CD4-positive, alpha-beta T cell treated with Interleukin-15 for 4 hours (primary cell): ENCODE measurements around the gene STK39.
"Not testable (repeated sequence)": the region's sequence is repeated elsewhere in the genome, so short reads cannot be mapped to it uniquely, and the experiment has no call there.

ENCODE experiments used
- DNase-seq: peaks from one replicate; pipeline ENCODE4 v3.0.0-alpha.2; 2020; ENCODE audit warnings: low spot score

STK39 gene

DNA sequence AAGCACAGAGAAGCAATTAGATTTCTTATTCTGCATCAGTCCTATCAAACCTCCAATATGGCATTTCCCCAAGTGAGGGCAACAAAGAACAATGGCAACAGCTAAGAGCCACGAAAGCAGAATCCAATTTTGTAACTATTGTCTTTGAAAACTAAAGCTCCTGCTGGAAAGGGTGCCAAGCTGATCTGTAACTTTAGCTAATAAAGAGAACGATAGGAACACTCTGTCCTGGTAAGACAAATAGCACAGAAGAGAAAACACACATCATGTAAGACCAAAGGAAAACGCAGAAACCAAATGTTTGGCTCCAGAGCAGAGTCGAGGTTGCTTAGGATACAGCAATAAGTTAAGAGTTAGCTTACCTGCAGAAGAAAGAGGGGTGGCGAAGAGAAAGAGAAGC is 160.5 kb downstream of the STK39 start:
- DNase-seq: no peak

GRCh38 chr2:168085801-168086361 is 161.5 kb downstream of the STK39 start:
- no peak for DNase-seq

- no peak for DNase-seq
Observed at GRCh38 chr2:168084288-168084687, 163.1 kb downstream of the STK39 start.

DNA sequence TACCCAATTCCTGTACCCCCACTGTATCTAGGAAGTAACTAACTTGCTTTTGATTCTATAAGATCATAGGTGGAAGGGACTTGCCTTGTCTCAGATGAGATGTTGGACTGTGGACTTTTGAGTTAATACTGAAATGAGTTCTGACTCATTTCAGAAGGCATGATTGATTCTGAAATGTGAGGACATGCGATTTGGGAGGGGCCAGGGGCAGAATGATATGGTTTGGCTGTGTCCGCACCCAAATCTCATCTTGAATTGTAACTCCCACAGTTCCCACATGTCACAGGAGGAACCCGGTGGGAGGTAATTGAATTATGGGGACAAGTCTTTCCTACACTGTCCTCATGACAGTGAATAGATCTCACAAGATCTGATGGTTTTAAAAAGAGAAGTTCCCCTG is 165.9 kb downstream of the STK39 start:
- DNase-seq: not testable (repeated sequence)

- no peak for DNase-seq
Observed at GRCh38 chr2:168079236-168079635, 168.2 kb downstream of the STK39 start.

- DNase-seq: no peak
Observed at GRCh38 chr2:168076731-168077130, 170.7 kb downstream of the STK39 start.

DNA sequence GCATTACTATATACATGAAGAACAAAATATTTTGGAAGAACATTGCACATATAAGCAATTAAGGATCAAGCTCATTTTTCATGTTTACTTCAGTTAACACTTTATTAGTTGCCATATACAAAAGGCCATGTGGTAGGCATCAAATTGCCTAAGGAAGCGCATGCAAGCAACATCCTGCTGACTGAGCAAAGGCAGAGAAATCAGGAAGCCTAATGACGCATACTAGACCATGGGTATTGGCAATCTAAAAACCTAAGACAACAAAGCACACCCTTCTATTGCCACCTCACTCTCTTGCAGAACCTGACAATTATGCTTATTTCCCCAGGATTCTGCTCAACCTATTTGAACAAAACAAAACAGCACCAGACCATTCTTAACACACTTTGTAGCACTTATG is 171.9 kb downstream of the STK39 start:
- DNase-seq: no peak

DNA sequence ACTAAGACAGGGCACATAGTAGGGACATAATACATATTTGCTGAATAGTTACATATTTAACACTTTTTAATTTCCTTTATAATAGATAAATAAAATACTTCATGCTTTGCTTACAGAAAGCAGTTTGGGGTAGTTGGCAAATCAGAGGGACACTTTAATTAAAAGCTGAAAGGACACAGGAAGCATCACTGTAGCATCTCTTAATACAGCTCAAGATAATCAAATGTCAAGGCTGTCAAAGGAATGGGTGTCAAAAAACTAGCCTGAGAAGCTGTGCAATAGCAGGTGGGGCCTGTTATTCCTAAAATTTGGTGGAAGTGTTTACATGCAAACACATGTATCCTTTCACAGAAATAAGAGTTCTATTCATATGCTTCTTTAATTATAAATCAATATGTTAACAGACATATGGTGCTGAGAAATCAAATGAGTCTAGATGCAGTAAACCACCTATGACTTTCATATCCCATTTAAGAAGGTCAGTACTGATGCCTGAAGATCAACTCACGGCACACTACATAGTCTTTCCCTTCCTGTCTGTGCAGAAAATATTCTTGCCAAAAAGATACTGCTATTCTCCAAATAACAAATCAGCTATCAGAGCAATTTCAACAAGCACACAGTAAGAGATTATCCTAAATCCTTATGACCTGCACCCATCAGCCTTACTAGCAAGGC is 174.6 kb downstream of the STK39 start:
- DNase-seq: no peak

DNA sequence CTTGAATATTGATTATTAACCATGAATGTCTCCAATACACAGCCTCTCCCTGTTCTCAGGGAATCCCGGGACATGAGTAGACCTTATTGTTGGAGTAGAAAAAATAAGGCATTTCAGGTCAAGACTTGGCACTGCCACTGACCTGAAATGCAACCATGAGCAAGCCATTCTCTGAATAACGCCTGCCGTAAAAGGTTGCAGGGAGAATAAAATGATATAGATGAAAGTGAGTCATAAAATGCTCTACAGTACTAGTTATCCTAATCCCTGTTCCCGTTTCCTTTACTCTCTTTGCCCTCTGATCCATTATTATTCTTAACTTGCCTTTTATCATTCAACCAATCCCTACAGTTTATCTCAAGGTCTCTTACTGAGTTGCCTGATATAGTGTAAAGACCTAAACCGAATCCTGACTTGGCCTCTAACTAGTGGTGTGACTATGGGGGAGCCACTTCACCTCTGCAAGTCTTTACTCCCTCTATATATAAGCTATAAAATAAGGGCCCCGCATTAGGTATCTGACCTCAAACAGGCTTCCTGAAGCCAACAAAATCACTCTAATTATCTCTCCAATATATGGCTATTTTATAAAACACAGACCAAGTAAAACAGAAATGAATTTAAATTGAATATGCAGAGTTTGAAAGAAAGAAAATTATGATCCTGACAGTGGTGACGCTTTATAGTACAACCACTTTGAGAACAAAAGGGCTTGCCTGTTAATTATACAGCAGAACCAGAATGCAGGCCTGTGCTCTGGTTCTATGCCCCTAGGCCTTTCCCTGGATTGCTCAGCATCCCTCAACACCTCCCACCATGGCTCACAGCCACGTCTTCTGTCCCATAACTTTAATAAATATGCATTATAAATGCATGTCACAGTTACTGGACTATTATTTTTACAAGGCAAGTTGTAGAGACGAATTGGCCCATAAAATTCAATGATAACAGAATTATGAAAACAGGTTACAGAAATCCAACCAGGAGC is 183.1 kb downstream of the STK39 start:
- DNase-seq: no peak

DNA sequence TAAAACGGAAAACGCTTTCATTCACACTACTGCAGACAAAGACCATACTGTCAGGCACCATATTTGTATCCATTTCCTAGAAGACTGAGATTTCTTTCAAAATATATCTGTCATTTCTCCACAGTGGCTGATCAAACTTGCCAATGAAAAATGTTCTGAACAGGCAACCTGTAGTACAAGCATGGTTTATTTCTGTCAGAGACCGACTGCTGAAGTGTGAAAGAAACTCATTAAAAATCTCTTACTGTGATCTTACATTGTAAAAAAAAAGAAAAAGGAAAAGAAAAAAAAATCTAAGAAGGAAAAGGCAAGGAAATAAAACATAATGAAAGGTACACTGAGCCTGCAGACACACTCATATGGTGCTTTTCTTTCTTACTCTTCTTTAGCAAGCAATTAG is 184.5 kb downstream of the STK39 start:
- no peak for DNase-seq

- no peak for DNase-seq
Observed at GRCh38 chr2:168062054-168062453, 185.3 kb downstream of the STK39 start.

DNA sequence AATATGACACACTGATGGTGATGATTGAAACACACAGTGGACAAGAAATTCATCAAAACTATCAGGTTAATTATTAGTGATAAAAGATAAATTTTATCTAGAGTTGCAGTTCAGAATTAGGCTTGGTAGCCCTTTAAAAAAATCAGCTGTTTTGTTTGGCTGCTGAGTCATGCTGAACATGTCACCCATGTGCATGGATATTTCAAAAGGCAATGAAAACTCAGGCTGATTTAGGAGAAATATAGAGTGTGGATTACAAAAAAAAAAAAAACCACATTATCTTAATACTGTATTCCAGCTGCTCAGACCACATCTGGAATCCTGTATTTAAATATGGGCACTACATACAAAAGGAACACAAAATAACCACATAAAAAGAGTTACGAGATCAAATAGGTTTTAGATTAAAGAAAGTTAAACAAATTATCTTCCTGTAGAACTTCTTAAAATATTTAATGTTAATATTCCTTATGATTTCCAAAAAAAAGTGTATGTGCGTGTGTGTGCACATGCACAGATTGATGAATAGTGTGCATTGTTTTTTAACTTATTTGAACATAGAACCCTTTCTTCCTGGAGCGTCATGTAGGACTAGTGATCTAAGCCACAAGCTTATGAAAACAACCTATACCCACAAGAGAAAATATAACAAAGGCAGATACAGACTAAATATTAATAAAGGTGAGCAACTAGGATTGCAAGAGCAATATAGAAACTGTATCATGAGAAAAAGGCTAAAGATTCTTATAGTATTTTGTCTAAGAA is 186.2 kb downstream of the STK39 start:
- no peak for DNase-seq

DNA sequence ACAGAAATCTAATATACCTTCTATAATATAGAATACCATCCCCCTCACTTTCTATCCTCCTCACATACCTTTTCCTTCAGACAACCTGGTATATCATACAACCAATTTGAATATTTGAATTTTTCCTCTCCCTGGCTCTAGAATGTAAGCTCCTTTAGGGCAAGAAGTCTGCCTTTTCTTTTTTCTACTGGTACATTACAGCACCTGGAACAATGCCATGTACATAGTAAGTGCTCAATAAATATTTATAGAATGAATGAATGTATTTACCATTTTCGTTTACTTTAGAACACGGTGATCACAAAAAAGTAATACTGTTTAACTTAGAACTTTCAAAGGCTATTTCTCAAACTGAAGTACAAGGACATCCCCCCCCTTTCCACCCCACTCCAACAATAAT is 187.6 kb downstream of the STK39 start:
- no peak for DNase-seq

DNA sequence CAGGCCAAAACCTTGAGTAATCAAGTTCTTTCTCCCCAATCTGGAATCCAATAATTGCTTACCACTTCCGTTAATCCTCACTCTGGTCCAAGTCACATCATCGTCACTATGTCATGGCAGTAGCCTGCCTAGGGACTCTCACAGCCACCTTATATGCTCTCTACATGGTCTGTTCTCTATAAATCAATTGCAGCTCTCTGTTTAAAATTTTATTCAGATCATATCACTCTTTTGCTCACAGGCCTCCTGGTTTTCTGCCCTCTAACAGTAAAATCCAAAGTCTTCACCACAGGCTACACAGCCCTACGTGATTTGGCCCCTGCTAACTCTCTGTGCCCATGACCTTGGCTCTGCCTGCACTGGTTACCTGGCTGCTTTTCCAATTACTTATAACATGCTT is 188.7 kb downstream of the STK39 start:
- DNase-seq: no peak

- DNase-seq: no peak
Observed at GRCh38 chr2:168056242-168056787, 191.1 kb downstream of the STK39 start.

DNA sequence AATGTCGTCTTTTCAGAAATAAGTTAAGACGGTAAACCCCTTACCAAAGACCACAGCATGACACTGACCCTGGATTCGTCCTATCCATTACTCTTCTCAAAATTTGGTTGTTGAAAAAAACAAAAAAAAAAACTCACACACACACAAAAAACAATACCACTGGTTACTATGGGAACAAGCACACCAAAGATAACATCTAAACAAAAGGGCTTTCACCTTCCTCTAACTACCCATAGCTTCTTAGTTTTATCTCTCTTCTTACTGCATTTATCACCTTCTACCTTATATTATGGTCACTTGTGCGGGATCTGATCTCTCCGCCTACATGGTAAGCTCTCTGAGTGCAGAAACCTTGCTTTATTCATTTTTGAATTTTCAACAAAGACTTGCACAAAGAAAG is 192.7 kb downstream of the STK39 start:
- DNase-seq: no peak

- no peak for DNase-seq
Observed at GRCh38 chr2:168053676-168054075, 193.7 kb downstream of the STK39 start.

GRCh38 chr2:168052773-168053172 is 194.6 kb downstream of the STK39 start:
- no peak for DNase-seq

DNA sequence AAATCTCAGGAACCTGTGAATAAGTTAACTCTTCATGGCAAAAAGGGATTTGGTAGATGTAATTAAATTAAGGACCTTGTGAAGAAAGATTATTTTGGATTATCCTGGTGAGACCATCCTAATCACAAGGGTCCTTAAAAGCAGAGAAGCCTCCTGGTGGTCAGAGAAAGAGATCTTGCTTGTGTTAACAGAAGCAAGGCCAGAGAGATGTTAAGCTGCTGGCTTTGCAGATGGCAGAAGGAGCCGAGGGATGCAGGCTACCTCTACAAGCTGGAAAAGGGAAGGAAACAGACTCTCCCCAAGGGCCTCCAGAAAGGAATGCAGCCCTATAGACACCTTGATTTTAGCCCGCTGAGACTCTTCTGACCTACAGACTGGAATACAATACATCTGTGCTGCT is 197.0 kb downstream of the STK39 start:
- DNase-seq: no peak

- DNase-seq: no peak
Observed at GRCh38 chr2:168049609-168050008, 197.8 kb downstream of the STK39 start.

GRCh38 chr2:168047091-168047690 is 200.2 kb downstream of the STK39 start:
- DNase-seq: no peak

DNA sequence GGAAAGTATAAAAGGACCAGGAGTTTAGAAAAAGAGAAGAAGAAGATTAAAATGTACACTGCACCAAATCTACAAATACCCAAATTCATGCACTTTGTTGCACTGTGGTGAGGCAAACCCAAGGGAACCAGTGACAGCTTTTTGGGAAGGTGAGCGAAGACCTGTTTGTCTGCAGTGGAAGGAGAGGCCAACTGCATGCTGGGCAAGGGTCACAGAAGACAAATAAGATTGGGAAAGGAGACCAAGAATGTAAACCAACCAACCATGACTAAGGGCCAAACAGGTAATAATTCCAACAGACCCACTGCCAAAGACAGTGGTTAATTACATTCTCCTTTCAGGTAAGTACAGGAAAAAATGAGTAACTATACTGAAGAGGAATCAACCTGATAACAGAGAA is 202.8 kb downstream of the STK39 start:
- no peak for DNase-seq
